DMS 273 (cell line): ENCODE measurements around the gene ITGB2.

Source experiments
- DNase-seq: peaks from one replicate; lab custom pipeline; 2025; ENCODE audit not compliant: unreplicated experiment; lab: John Stamatoyannopoulos, UW

The ITGB2 gene

GRCh38 chr21:44911384-44912157 lies 9.1 kb downstream of the ITGB2 start:
- peak; percentile 79 for DNase-seq

GRCh38 chr21:44911068-44911383 lies 9.7 kb downstream of the ITGB2 start:
- no peak for DNase-seq

- DNase-seq = peak; percentile 26
These were observed 10.3 kb downstream of the ITGB2 start for GRCh38 chr21:44910229-44911067.

- DNase-seq = no peak
These were observed 11.0 kb downstream of the ITGB2 start for GRCh38 chr21:44909719-44910118.

- no peak for DNase-seq
These were observed 11.8 kb downstream of the ITGB2 start for GRCh38 chr21:44908908-44909307.

GRCh38 chr21:44907966-44908895 lies 12.5 kb downstream of the ITGB2 start:
- no peak for DNase-seq

- no peak for DNase-seq
These were observed 13.3 kb downstream of the ITGB2 start for GRCh38 chr21:44907225-44907965.

GRCh38 chr21:44905728-44906090 lies 15.0 kb downstream of the ITGB2 start:
- DNase-seq = no peak

- no peak for DNase-seq
These were observed 15.5 kb downstream of the ITGB2 start for GRCh38 chr21:44905016-44905727.

GRCh38 chr21:44904141-44904923 lies 16.4 kb downstream of the ITGB2 start:
- DNase-seq = no peak

GRCh38 chr21:44903689-44904088 lies 17.0 kb downstream of the ITGB2 start:
- DNase-seq = no peak

- no peak for DNase-seq
These were observed 17.5 kb downstream of the ITGB2 start for GRCh38 chr21:44903050-44903685.

- DNase-seq = no peak
These were observed 18.2 kb downstream of the ITGB2 start for GRCh38 chr21:44902268-44903049.

- no peak for DNase-seq
These were observed 19.2 kb downstream of the ITGB2 start for GRCh38 chr21:44901391-44902074.

GRCh38 chr21:44900559-44901251 lies 20.0 kb downstream of the ITGB2 start:
- DNase-seq = no peak

- no peak for DNase-seq
These were observed 20.7 kb downstream of the ITGB2 start for GRCh38 chr21:44899768-44900558.
